ENCODE results near the gene TCF3. TPM values are rescaled to one million over a fixed set of nuclear protein-coding genes. Genes with fewer than 3 reads are reported as not detected.

Gene TCF3
- total RNA-seq, 1 donor from 2014 or later, result 255 TPM

- Mint-ChIP-seq H3K9me3 (ENCODE audit: unreplicated experiment) (no peaks in the 10 kb centered on the region), H3K36me3 (ENCODE audit: low read depth, unreplicated experiment) (no peaks in the 10 kb centered on the region), H3K4me3 (ENCODE audit: unreplicated experiment) (peak within 1 kb of the TSS; percentile 95), H3K27ac (ENCODE audit: unreplicated experiment) (peak within 1 kb of the TSS; percentile 97), H3K27me3 (ENCODE audit: unreplicated experiment) (peaks cover 15% of the 10 kb centered on the region), H3K4me1 (ENCODE audit: unreplicated experiment) (peaks cover 10% of the 10 kb centered on the region)
- TF ChIP-seq, protein P1, sequence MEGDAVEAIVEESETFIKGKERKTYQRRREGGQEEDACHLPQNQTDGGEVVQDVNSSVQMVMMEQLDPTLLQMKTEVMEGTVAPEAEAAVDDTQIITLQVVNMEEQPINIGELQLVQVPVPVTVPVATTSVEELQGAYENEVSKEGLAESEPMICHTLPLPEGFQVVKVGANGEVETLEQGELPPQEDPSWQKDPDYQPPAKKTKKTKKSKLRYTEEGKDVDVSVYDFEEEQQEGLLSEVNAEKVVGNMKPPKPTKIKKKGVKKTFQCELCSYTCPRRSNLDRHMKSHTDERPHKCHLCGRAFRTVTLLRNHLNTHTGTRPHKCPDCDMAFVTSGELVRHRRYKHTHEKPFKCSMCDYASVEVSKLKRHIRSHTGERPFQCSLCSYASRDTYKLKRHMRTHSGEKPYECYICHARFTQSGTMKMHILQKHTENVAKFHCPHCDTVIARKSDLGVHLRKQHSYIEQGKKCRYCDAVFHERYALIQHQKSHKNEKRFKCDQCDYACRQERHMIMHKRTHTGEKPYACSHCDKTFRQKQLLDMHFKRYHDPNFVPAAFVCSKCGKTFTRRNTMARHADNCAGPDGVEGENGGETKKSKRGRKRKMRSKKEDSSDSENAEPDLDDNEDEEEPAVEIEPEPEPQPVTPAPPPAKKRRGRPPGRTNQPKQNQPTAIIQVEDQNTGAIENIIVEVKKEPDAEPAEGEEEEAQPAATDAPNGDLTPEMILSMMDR (IDR thresholded peaks at IDR 0.05; ENCODE audit: unreplicated experiment), result no peak
- peak; percentile 86 for DNase-seq (ENCODE audit: low spot score)
Measured at GRCh38 chr19:1605236-1606137, 46.9 kb downstream of the TCF3 start, which contains the start of gene UQCR11. Gene UQCR11, minus strand, starts transcription at chr19:1605462. Its CDS starts 53 bp downstream, at chr19:1605409.

- H3K36me3 Mint-ChIP-seq (ENCODE audit: low read depth, unreplicated experiment), result peaks cover 8% of the 10 kb centered on the region
- no peaks in the 10 kb centered on the region for H3K9me3 Mint-ChIP-seq (ENCODE audit: unreplicated experiment)
- no peak for DNase-seq (ENCODE audit: low spot score)
- H3K27ac Mint-ChIP-seq (ENCODE audit: unreplicated experiment), result no peak overlapping the region
- peaks cover 10% of the 10 kb centered on the region for H3K4me1 Mint-ChIP-seq (ENCODE audit: unreplicated experiment)
- H3K4me3 Mint-ChIP-seq (ENCODE audit: unreplicated experiment), result no peak overlapping the region
- H3K27me3 Mint-ChIP-seq (ENCODE audit: unreplicated experiment), result peaks cover 10% of the 10 kb centered on the region
- TF ChIP-seq, protein P1 (IDR thresholded peaks at IDR 0.05; ENCODE audit: unreplicated experiment), result no peak
Measured at GRCh38 chr19:1602091-1602707, 50.2 kb downstream of the TCF3 start.

GRCh38 chr19:1601613-1602064 lies 50.8 kb downstream of the TCF3 start:
- no peak for DNase-seq (ENCODE audit: low spot score)
- Mint-ChIP-seq H3K9me3 (ENCODE audit: unreplicated experiment) (no peaks in the 10 kb centered on the region), H3K27me3 (ENCODE audit: unreplicated experiment) (peaks cover 6% of the 10 kb centered on the region), H3K36me3 (ENCODE audit: low read depth, unreplicated experiment) (peaks cover 9% of the 10 kb centered on the region), H3K27ac (ENCODE audit: unreplicated experiment) (no peak overlapping the region), H3K4me1 (ENCODE audit: unreplicated experiment) (peaks cover 10% of the 10 kb centered on the region), H3K4me3 (ENCODE audit: unreplicated experiment) (peak overlapping the region; percentile 67)
- TF ChIP-seq, protein P1 (IDR thresholded peaks at IDR 0.05; ENCODE audit: unreplicated experiment), result peak; percentile 29

GRCh38 chr19:1599460-1599846 lies 53.0 kb downstream of the TCF3 start:
- Mint-ChIP-seq H3K36me3 (ENCODE audit: low read depth, unreplicated experiment) (peaks cover 9% of the 10 kb centered on the region), H3K4me3 (ENCODE audit: unreplicated experiment) (no peak overlapping the region), H3K4me1 (ENCODE audit: unreplicated experiment) (peaks cover 3% of the 10 kb centered on the region), H3K27me3 (ENCODE audit: unreplicated experiment) (peaks cover under 1% of the 10 kb centered on the region), H3K9me3 (ENCODE audit: unreplicated experiment) (no peaks in the 10 kb centered on the region), H3K27ac (ENCODE audit: unreplicated experiment) (no peak overlapping the region)
- DNase-seq (ENCODE audit: low spot score), result no peak
- TF ChIP-seq, protein P1 (IDR thresholded peaks at IDR 0.05; ENCODE audit: unreplicated experiment), result no peak
